K562 (cell line): Measurements from ENCODE around the gene FATE1. TPM values are rescaled to one million over a fixed set of nuclear protein-coding genes. Genes with fewer than 3 reads are reported as not detected.

Experiments
- CBX3 ChIP-seq, 2 experiments: IDR thresholded peaks; 1 replicate in 1 of 2; 2 replicates in 1 of 2; pipeline ENCODE4 v1.6.1; 2012; ENCODE audit warnings: inconsistent platforms in 2 of 2, low read length in 2 of 2, borderline replicate concordance in 1 of 2, control low read depth in 1 of 2
- FOXJ2 ChIP-seq: fragments of 200-800 bp; sonication (Bioruptor generic); IDR thresholded peaks from 2 replicates; pipeline ENCODE4 v1.6.1; 2016; ENCODE audit warnings: missing genetic modification characterization, missing compliant biosample characterization
- polyA plus RNA-seq, 8 experiments: library from polyadenylated mRNA; depleted of rRNA in 4 of 8; stranded (reverse) in 5 of 8; unstranded in 3 of 8; fragments of >200 nt; fragmentation: Nextera tagmentation in 2 of 8; fragmentation: Illumina TruSeq in 1 of 8; extraction: Ambion mirVana in 2 of 8; extraction: Trizol in 1 of 8; gene quantifications; 2 replicates each; pipeline versions ENCODE4 v1.2.1 to v1.2.3, GENCODE V29; 2011 to 2014; ENCODE audit warnings: inconsistent platforms in 1 of 8, missing spikeins in 1 of 8
- total RNA-seq, 7 experiments: library from RNA; depleted of rRNA in 6 of 7; stranded (reverse); fragments of >200 nt in 6 of 7; fragmentation: Illumina TruSeq in 2 of 7; extraction: Trizol in 2 of 7; gene quantifications; 2 replicates each; pipeline versions ENCODE4 v1.2.1 to v1.2.3, GENCODE V29; 2011 to 2021; ENCODE audit warnings: low replicate concordance in 1 of 7
- TF ChIP-seq, protein P1 (sequence below): fragments of 450-650 bp; formaldehyde crosslinking; IDR thresholded peaks from 2 replicates; pipeline ENCODE4 v1.4.0; 2020; ENCODE audit warnings: mild to moderate bottlenecking, moderate library complexity
- TF ChIP-seq, protein P2 (sequence below): fragments of 250-450 bp; sonication (Bioruptor Pico); IDR thresholded peaks from 2 replicates; pipeline ENCODE4 v1.6.1; 2021; ENCODE audit warnings: mild to moderate bottlenecking
- TF ChIP-seq, protein P3 (sequence below): fragments of 250-450 bp; sonication (Bioruptor Pico); IDR thresholded peaks from 2 replicates; pipeline ENCODE4 v1.4.0; 2020

Gene FATE1
- total and polyA plus RNA-seq, 9 of the 15 experiments (the other 6 are each of a cell fraction or from before 2014, with no cell fraction given): not detected

DNA sequence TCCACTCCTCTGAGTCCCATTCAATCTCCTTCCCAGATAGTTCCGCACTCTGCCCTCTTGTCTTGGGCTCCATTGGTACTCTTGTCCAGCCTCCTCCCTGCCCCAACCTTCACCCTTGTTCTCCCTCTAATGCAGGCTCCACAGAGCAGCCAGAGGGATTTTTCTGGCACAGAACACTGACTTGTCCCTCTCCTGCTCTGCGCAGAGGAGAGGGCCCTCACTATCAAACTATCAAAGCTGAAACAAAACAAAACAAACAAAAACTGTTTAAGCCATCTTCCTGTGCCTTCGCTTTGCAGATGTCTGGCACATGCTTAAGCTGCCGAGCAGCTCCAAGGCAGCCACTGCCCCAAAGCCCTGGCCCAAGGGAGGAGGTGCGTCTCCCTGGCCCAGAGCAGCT is 21.7 kb downstream of the FATE1 start (continued):
- TF ChIP-seq, protein P1, sequence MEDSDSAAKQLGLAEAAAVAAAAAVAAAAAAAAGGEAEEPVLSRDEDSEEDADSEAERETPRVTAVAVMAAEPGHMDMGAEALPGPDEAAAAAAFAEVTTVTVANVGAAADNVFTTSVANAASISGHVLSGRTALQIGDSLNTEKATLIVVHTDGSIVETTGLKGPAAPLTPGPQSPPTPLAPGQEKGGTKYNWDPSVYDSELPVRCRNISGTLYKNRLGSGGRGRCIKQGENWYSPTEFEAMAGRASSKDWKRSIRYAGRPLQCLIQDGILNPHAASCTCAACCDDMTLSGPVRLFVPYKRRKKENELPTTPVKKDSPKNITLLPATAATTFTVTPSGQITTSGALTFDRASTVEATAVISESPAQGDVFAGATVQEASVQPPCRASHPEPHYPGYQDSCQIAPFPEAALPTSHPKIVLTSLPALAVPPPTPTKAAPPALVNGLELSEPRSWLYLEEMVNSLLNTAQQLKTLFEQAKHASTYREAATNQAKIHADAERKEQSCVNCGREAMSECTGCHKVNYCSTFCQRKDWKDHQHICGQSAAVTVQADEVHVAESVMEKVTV (CRISPR knock-in tag): no peak
- TF ChIP-seq CBX3 (IDR thresholded peaks at IDR 0.05; ENCODE audit: borderline replicate concordance in 1 of 2, low read length in 2 of 2) (no peak), FOXJ2 (tag) (no peak)
- TF ChIP-seq, protein P2, sequence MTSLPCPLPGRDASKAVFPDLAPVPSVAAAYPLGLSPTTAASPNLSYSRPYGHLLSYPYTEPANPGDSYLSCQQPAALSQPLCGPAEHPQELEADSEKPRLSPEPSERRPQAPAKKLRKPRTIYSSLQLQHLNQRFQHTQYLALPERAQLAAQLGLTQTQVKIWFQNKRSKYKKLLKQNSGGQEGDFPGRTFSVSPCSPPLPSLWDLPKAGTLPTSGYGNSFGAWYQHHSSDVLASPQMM (CRISPR knock-in tag): no peak
- TF ChIP-seq, protein P3, sequence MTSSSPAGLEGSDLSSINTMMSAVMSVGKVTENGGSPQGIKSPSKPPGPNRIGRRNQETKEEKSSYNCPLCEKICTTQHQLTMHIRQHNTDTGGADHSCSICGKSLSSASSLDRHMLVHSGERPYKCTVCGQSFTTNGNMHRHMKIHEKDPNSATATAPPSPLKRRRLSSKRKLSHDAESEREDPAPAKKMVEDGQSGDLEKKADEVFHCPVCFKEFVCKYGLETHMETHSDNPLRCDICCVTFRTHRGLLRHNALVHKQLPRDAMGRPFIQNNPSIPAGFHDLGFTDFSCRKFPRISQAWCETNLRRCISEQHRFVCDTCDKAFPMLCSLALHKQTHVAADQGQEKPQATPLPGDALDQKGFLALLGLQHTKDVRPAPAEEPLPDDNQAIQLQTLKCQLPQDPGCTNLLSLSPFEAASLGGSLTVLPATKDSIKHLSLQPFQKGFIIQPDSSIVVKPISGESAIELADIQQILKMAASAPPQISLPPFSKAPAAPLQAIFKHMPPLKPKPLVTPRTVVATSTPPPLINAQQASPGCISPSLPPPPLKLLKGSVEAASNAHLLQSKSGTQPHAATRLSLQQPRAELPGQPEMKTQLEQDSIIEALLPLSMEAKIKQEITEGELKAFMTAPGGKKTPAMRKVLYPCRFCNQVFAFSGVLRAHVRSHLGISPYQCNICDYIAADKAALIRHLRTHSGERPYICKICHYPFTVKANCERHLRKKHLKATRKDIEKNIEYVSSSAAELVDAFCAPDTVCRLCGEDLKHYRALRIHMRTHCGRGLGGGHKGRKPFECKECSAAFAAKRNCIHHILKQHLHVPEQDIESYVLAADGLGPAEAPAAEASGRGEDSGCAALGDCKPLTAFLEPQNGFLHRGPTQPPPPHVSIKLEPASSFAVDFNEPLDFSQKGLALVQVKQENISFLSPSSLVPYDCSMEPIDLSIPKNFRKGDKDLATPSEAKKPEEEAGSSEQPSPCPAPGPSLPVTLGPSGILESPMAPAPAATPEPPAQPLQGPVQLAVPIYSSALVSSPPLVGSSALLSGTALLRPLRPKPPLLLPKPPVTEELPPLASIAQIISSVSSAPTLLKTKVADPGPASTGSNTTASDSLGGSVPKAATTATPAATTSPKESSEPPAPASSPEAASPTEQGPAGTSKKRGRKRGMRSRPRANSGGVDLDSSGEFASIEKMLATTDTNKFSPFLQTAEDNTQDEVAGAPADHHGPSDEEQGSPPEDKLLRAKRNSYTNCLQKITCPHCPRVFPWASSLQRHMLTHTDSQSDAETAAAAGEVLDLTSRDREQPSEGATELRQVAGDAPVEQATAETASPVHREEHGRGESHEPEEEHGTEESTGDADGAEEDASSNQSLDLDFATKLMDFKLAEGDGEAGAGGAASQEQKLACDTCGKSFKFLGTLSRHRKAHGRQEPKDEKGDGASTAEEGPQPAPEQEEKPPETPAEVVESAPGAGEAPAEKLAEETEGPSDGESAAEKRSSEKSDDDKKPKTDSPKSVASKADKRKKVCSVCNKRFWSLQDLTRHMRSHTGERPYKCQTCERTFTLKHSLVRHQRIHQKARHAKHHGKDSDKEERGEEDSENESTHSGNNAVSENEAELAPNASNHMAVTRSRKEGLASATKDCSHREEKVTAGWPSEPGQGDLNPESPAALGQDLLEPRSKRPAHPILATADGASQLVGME (CRISPR knock-in tag): no peak
